Putamen (tissue), 1 donor: ENCODE data around the gene PRR14L.
"Not testable (repeated sequence)": the region's sequence is repeated elsewhere in the genome, so short reads cannot be mapped to it uniquely, and the experiment has no call there.

ENCODE experiments used
- DNase-seq: peaks from one replicate; pipeline ENCODE4 v3.0.0-alpha.2; 2016; ENCODE audit warnings: low spot score

The PRR14L gene

DNA sequence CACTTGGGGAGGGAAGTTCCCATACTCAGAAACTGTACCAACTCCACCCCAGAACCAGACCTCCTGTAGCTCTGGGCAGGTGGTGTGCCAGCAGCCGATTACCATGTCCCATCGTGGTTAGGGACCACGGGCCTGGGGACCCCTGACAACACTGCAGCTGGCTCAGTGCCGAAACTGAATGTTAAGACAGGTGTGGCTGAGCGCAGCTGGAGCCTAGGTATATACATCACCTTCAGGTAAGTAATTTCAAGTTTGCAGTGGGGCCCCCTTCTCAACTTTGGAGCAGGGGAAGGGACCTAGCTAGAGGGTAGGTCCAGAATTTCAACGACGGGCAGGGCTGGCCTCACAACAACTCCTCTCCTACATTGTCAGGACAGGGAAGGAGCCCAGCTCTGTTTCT is 67.2 kb downstream of the PRR14L start:
- no peak for DNase-seq

DNA sequence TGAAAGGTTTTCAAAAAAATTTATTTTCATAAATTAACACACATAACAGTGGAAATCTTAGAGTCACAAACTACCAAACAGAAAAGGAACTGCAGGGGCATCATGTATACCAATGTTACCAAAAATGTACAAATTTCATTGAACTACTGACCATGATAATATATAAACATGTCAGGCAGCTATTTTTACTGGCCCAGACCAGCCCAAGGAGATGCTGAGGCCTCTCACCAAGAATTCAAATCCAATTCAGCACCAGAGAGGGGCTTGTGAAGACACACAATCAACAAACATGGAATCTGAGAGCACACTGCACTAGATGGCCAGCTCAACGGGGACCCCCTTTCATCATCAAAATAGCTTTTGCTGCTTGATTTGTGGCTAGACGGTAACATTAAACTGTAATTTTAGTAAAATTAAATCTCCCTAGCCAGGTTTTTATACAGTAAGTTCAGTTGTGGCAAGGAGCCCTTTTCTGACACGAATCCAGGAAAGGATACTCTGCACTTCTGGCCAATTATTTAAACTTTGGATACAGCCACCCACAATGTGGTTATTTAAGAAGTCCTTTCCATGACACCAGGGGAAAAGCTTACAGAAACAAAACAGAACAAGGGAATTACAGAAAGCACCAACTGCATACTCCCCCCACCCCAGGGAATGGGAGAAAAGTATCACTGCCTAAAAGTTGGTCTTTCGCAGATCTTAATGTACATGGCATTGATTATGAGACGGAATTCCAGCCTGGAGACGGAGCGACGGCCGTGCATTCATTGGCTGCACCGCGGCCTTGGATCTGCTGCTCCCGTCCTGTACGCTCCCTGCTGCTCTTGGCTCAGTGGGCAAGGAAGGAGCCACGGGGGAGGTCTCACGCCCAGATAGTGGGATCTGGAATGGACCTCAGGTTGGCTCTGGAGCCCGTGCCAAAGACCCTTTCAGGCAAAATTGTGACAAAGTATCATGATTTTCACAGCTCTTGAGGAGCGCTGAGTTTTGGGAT is 68.3 kb downstream of the PRR14L start:
- DNase-seq, result no peak

DNA sequence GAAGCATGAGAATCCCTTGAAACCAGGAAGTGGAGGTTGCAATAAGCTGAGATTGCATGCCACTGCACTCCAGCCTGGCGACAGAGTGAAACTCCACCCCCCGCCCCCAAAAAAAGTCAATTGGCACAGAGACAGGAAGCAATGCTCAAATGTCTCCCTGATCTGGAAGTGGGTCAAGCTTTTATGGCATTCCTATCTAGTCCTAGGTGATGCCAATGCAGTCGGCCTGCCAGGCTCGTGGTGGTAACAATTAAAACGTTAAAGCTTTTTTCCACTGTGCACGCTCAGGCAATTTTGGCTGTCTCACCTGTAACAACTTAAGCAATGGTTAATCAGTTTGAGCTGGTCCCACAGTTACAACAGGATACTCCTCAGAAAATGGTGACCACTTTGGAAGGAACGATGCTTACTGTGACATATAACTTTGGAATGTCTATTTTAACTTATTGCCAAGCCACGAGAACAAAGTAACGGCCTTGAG is 69.0 kb downstream of the PRR14L start:
- DNase-seq, result no peak

DNA sequence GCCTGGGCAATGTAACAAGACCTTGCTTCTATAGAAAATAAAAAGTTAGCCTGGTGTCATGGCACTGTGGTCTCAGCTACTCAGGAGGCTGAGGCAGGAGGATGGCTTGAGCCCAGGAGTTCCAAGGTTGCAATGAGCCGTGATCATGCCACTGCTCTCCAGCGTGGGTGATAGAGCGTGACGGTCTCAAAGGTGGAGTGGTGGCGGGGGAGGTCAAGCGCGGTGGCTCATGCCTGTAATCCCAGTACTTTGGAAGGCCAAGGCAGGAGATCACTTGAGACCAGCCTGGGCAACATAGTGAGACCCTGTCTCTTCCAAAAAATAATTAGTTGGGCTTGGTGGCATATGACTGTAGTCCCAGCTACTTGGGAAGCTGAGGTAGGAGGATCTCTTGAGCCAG is 71.2 kb downstream of the PRR14L start:
- DNase-seq, result no peak

DNA sequence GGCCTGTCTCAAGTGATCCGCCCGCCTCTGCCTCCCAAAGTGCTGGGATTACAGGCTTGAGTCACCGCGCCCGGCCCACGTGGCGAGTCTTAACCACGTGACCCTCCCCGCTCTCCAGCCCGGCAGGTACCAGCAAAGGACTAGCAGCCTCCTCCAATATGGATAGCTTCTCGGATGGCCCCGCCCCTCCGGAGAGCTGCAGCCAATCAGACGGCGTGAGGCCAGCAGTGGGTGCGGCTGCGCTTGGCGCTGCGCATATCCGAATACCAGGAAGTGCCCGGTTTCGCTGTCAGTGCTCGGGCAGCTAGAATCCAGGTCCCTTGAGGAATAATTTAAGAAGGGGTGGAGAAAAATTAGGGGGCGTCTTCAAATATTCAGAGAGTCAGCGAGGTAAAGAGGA is 73.2 kb downstream of the PRR14L start:
- DNase-seq, result peak; percentile 89

DNA sequence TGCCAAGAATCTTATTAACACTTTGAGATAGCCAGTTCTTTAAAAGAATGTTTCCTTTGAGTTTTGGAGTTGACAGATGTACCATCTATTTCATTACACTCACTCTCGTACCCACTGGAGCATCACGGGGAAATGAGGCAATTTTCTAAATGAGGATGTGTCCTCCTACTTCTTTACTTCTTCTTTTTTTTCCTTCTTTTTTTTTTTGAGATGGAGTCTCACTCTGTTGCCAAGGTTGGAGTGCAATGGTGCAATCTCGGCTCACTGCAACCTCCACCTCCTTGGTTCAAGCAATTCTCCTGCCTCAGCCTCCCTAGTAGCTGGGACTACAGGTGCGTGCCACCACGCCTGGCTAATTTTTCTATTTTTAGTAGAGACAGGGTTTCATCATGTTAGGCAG is 75.7 kb downstream of the PRR14L start:
- DNase-seq, result not testable (repeated sequence)

DNA sequence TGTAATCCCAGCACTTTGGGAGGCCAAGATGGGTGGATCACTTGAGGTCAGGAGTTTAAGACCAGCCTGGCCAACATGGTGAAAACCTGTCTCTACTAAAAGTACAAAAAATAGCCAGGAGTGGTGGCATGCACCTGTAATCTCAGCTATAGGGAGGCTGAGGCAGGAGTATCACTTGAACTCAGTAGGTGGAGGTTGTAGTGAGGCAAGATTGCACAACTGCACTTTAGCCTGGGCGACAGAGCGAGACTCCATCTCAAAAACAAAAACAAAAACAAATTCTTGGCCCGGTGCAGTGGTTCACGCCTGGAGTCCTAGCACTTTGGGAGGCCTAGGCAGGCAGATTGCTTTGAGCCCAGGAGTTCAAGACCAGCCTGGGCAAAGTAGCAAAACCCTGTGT is 81.1 kb downstream of the PRR14L start:
- DNase-seq, result not testable (repeated sequence)

DNA sequence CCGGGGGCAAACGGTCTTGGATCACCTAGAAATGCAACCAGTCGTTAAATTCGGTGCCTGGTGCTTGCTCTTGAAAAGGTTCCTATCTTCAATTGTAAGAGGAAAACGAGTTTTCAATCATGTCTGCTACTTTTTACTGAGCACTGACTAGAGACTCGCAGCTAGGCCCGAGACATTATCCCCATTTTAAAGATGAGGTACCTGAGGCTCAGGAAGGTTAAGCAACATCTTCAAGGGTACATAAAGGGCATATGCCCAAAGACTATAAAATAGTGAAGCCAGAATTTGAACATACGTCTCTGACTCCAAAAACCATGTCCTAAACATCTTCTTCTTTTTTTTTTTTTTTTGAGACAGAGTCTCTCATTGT is 87.3 kb downstream of the PRR14L start:
- DNase-seq, result no peak

DNA sequence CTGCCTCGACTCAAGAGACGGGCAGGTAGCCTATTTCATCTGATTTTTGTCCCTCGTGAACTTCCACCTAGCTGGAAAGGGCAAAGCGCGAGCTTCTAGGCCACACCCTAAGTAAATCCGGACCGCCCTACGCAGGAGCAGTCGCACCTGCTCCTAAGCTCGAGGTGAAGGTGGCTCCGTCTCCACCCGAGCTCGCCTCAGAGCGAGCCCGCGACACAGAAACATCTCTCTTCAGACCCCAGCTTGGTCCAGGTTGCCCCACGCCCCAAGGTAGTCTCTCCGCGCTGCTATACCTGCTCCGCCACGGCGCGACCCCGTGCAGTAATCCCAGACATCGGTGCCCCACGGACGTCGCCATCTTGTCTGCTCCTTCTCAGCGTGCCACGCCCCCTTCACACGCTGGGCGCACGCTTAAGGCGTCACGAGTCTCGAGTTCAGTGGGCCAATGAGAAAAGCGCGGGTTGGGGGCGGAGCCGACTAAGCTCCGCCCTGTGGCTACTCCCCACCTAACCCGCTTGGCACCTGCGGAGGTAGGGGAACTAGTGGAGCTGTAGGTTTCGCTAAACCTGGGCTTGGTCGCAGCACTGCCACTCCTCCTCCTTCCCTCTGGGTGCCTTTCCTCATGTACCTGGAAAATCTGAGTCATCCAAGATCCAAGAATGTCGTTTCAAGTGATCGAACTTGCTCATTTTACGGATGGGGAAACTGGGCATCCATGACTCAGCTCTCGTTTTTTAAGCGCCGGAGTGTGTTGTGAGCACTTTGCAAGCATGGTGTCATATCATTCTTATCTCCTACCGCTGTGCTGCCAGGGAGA is 87.9 kb downstream of the PRR14L start, which contains the start of gene PISD:
TSS of gene PISD (minus strand) at position 365 of the 817 bp plus-strand sequence. CDS start at position 358, 7 bp downstream.
- DNase-seq, result peak; percentile 92

DNA sequence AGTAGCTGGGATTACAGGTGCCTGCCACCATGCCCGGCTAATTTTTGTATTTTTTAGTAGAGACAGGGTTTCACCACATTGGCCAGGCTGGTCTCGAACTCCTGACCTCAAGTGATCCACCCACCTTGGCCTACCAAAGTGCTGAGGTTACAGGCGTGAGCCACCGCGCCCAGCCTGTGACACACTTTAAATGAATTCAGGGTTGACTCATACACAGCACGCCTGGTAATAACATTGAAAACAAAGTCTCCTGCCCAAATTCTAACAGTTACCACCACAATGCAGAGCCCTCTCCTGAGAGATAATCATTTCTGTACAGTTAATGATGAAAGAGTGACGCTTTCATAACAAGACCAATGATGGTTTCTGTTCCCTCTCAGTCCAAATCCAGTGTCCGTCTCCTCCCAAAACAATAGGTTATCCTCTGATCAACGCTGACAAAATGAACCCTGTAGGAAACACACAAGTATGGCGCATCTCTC is 89.0 kb downstream of the PRR14L start:
- not testable (repeated sequence) for DNase-seq

DNA sequence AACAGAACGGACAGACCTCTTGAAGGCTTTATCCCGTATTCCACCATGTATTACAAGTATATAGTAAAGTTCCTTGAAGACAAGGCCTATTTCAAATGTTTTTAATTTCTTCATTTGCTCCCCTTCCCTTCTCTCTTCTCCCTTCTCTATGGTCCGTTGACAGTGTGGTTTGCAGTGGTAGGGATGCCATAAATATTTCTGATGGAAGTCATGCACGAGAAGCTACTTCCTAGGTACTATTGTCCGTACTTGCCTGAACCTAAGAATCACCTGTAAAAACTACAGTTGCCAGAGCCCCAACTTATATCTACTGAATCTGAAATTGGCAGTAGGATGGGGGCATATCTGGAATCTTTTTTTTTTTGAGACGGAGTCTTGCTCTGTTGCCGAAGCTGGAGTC is 90.7 kb downstream of the PRR14L start:
- no peak for DNase-seq

DNA sequence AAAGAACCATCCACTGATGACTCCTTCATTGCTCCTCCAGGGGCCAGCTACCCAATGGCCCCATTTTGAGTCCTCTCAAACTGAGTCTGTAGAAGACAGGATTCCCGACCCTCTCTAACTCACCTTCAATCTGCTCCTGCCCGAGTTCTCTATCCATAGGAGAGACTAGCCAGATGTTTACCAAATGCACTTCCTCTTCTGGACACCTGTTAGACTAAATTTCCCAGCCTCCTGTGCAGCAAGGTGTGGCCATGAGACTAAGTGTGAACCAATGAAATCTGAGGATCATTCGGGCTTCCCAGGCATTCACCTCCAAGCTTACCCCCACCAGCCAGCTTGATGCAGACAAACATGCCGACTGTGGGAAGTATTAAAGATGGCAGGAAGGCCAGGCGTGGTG is 95.5 kb downstream of the PRR14L start:
- DNase-seq, result no peak

DNA sequence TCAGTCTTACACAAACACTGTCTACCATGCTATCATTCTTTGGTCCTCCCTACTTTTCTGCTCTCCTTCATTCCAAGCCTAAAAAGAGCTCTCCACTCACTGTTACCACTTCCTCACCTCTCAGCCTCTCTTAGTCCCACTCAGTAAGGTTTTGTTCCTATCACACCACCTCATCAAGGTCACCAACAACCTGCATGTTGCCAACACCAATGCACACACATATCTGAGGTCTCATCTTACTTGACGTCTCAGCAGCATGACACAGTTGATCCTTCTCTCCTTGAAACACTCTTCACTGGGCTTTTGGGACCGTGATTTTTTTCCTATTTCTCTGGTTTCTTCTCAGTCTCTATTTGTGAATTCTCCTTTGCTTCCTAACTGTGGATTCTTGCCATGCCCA is 96.0 kb downstream of the PRR14L start:
- no peak for DNase-seq

DNA sequence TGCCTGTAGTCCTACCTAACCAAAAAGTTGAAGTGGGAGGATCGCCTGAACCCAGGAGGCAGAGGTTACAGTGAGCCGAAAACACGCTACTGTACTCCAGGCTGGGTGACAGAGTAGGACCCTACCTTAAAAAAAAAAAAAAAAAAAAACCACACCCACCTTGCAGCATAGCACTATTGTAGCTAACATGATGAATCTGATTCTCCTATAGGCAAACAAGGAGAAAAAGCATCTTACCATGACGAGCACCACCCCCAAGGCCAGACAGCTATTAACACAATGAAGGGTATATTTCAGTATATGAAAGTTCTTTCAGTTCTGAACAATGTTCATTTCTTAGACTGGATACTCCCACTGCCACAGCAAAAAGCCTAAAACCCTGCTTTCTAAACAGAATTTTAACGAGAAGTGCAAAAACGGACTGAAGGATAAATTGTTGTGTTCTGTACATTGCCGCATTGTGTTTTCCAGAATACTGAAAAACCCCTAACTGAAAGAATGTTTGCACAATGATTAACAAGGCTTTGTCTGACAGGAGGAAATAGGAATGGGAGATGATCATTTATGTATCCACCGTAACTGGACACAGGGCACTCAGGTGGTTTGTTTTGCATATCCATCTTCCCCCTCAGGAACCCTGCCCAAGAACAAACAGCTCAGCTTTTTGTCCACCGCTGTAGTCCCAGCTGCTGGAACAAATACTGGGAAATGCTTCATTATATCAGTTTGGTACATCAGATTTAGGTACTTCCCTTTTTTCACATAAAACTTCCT is 96.8 kb downstream of the PRR14L start:
- DNase-seq, result no peak

DNA sequence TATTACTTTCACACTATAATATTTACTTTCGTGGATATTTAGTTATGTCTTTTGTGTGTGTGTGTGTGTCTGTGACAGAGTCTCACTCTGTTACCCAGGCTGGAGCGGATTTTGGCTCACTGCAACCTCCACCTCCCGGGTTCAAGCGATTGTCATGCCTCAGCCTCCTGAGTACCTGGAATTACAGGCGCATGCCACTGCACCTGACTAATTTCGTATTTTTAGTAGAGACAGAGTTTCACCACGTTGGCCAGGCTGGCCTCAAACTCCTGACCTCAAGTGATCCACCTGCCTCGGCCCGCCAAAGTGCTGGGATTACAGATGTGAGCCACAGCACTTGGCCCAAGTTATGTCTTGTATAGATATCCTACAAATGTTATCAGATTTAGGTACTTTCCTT is 97.8 kb downstream of the PRR14L start:
- no peak for DNase-seq

DNA sequence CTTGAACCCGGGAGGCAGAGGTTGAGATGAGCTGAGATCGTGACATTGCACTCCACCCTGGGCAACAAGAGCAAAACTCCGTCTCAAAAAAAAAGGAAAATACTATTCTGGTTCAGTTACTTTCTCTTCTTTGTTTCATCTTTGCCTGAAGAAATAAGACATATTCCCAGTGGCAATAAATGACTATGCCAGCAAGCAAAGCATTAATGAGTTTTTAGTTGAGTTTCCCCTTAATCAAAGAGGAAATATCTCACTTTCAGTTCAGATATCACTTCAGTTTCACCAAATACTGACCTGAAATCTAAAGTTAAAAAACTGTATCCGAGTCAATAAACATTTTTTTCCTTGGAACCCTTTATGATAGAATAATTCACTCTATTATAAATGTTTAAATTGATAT is 98.3 kb downstream of the PRR14L start:
- no peak for DNase-seq

DNA sequence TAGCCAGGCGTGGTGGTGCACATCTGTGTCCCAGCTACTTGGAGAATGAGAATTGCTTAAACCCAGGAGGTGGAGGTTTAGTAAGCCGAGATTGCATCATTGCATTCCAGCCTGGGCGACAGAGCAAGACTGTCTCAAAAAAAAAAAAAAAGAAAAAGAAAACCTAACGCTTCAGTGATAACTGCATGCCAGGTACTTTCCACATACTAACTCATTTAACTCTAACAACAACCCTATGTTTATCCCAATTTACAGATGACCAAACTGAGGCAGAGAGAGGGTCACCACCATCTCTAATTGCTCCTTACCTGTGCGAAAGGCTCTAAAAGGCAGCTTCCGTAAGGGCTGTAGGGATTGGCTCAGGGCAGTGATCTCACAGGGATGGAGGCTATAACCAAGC is 99.5 kb downstream of the PRR14L start:
- no peak for DNase-seq

DNA sequence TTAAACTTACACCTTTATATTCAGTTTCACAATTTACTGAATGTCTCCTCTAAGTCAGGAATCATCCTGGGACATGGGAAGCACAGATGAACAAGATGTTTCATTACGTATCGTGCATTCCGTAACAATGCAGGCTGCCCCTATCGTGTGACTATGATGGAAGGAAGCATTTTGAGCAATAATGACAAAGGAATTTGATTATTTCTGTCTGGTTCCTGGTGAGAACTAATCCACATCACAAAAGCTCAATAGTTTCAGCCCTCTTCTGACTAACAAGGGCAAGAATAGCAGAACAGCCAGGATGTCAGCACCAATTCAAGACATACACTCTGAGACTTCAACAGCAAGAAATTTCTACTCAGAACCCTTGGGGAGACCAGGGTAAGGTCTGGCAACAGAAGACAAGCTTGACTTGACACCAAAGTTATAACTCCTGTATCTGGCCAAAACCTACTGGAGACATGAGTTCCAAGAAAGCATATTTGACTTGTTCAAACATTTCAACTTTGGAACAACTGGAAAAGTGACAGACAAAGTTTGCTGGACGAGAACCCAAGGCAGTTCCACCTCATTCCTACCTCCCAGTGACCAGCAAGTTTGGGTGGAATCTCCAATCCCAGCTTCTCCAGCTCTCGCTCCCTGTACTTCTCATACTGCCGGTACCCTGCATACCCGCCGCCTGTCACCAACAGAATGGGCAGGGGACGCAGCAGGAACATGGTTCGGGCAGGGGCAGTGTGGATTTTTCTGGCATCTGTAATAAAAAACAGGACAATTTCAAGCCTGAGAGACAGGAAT is 102.2 kb downstream of the PRR14L start:
- no peak for DNase-seq

DNA sequence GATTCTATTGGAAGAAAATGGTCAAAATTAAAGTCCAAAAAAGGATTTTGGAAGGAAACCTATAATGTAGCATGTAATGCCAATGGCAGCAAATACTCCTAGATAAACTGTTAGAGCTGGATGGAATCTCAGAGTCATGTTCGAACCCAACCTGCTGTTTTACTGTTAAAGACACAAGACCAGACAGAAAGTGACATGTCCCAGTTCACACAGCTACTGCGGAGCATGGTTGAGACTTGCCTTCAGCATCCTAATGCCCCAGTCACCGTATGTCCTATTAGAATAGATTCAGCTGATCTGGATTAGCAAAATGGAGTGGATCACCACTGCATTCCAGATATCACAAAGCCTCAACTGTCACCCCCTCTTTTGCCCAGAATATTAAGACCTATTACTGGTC is 102.9 kb downstream of the PRR14L start:
- no peak for DNase-seq

DNA sequence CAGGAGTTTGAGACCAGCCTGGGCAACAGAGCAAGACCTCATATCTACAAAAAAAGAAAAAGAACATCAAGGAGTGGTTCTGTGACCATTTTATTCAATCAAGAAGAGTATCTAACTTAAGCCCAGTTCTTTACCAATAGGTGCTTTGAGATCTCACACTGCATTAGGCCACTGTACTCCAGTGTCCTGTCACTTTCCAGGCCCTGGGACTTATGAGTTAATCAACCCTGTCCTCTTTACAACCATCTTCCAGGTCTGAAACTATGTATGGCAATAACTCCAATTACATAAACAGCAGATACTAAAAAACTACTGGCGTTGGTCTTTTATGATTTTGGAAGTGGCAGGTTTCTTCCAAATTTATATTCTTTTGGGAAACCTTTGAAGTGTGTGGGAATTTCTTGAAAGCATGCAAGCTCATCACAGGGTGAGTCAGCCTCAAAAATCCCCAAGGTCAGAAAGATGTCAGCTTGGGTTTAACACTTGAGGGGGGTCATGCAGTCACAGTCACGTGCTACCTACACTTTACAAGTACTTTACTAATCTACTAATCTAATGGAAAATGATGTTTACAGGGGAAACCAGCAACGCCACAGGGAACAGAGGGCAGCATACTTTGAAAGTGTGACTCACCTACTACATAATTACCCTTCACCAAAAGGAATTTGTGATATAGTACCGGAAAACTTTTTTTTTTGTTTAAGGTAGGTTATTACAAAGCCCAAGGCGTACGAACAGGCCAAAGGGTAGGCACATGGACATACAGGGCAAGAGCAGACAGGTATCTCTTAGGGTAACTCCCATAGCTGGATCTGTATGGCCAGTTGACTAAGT is 103.5 kb downstream of the PRR14L start:
- no peak for DNase-seq
